A673 (cell line): Measurements from ENCODE around the gene SNAP47. TPM values are rescaled to one million over a fixed set of nuclear protein-coding genes. Genes with fewer than 3 reads are reported as not detected.

Source experiments
- BruUV-seq: library from RNA; stranded (reverse); fragments of 400-500 nt; replicated peaks from 2 replicates; lab custom pipeline; 2021; lab: Mats Ljungman, UMichigan
- CTCF ChIA-PET: fragments of 300-600 bp; sonication (Branson Sonifier 250); formaldehyde crosslinking; loops from one replicate; lab custom pipeline; 2022; ENCODE audit warnings: antibody characterized with exemption; lab: Charles Lee
- POLR2A ChIA-PET: fragments of 300-600 bp; sonication (Branson Sonifier 250); formaldehyde crosslinking; loops from one replicate; lab custom pipeline; 2022; ENCODE audit warnings: antibody characterized with exemption; ENCODE audit not compliant: low non-redundant PET; lab: Charles Lee
- DNase-seq: peaks from one replicate; pipeline ENCODE4 v3.0.0-alpha.2; 2015; ENCODE audit warnings: low spot score
- H3K27ac ChIP-seq: fragments of 200-600 bp; sonication (generic); 2 replicates; pipeline ENCODE4 v1.5.1; 2016; ENCODE audit warnings: mixed run types, low read depth, mild to moderate bottlenecking, mixed read lengths, antibody characterized with exemption, low read length; ENCODE audit not compliant: poor library complexity, severe bottlenecking
- H3K27me3 ChIP-seq: fragments of 200-600 bp; sonication (generic); replicated peaks from 2 replicates; pipeline ENCODE4 v1.6.1; 2017; ENCODE audit warnings: mixed run types, low read depth, mild to moderate bottlenecking, mixed read lengths, antibody characterized with exemption, low read length; ENCODE audit not compliant: insufficient read depth, poor library complexity
- H3K36me3 ChIP-seq: fragments of 200-600 bp; sonication (generic); 2 replicates; pipeline ENCODE4 v1.6.1; 2016; ENCODE audit warnings: mixed run types, mild to moderate bottlenecking, mixed read lengths, antibody characterized with exemption, low read length; ENCODE audit not compliant: insufficient read depth, poor library complexity, severe bottlenecking
- H3K4me1 ChIP-seq: fragments of 200-600 bp; sonication (generic); 2 replicates; pipeline ENCODE4 v1.6.1; 2017; ENCODE audit warnings: mixed run types, mild to moderate bottlenecking, mixed read lengths, antibody characterized with exemption, low read length; ENCODE audit not compliant: insufficient read depth, poor library complexity, severe bottlenecking
- H3K4me3 ChIP-seq: fragments of 200-600 bp; sonication (generic); 2 replicates; pipeline ENCODE4 v1.5.1; 2016; ENCODE audit warnings: low read depth, mixed run types, mild to moderate bottlenecking, mixed read lengths, low read length; ENCODE audit not compliant: poor library complexity, severe bottlenecking
- H3K9me3 ChIP-seq: fragments of 200-600 bp; sonication (generic); 2 replicates; pipeline ENCODE4 v1.6.1; 2016; ENCODE audit warnings: mixed run types, low read depth, mild to moderate bottlenecking, mixed read lengths, antibody characterized with exemption, low read length; ENCODE audit not compliant: poor library complexity, severe bottlenecking
- EZH2 ChIP-seq: fragments of 200-600 bp; sonication (generic); IDR thresholded peaks from 2 replicates; pipeline ENCODE4 v1.6.1; 2017; ENCODE audit warnings: borderline replicate concordance, low read depth, mild to moderate bottlenecking, mixed read lengths, antibody characterized with exemption, low read length; ENCODE audit not compliant: poor library complexity, severe bottlenecking
- intact Hi-C: fragments of 100-400 bp; cut with micrococcal nuclease; formaldehyde crosslinking; loops from one replicate; pipeline ENCODE4 v1.10.0; 2022; ENCODE audit not compliant: unreplicated experiment
- total RNA-seq: library from RNA; stranded (reverse); gene quantifications from 2 replicates; pipeline ENCODE4 v1.2.3, GENCODE V29; 2021
- TF ChIP-seq, protein P1 (sequence below): fragments of 300-800, 200-600 bp; sonication (generic); conservative IDR thresholded peaks from 2 replicates; pipeline ENCODE4 v1.5.1; 2017; ENCODE audit warnings: low read depth, mild to moderate bottlenecking, antibody characterized with exemption, low read length, moderate library complexity, mixed read lengths

Gene SNAP47
- total RNA-seq, 1 experiment from 2014 or later = 36.4 TPM

DNA sequence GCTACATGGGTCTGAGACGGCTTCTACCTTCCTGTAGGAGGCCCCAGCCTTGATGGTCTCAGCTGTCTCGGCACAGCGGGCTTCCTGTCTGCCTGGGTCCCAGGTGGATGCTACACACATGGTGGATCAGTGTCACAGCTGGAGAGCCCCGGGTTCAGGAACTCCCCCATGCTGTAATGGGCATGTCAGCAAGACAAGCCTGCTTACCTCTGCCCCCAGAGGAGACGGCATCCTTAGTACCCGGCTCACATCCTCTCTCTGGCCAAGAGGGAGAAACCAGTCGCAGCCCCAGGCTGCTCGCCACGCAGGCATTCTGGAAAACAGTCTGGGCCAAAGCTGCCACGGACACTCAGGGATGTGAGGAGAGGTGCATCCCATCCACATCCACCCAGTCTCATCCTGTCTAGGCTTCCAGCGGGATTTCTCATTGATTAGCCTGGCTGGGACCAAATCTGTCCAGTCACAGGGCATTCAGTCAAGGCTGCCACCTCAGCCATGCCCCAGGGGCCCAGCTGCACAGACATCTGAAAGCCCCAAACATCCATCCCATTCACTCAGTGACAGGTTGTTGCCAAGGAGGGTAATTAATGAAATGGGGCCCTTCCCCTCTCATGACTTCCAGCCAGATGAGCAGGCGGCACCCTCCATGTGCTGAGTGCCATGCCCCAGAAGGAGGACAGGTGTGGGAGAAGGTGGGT is 10.5 kb downstream of the SNAP47 start:
- POLR2A ChIA-PET = no interaction called here
- H3K4me1 ChIP-seq = no peaks in the 10 kb centered on the region
- no peak overlapping the region for H3K4me3 ChIP-seq
- no peaks in the 10 kb centered on the region for H3K9me3 ChIP-seq
- no peak for TF ChIP-seq EZH2
- TF ChIP-seq, protein P1, sequence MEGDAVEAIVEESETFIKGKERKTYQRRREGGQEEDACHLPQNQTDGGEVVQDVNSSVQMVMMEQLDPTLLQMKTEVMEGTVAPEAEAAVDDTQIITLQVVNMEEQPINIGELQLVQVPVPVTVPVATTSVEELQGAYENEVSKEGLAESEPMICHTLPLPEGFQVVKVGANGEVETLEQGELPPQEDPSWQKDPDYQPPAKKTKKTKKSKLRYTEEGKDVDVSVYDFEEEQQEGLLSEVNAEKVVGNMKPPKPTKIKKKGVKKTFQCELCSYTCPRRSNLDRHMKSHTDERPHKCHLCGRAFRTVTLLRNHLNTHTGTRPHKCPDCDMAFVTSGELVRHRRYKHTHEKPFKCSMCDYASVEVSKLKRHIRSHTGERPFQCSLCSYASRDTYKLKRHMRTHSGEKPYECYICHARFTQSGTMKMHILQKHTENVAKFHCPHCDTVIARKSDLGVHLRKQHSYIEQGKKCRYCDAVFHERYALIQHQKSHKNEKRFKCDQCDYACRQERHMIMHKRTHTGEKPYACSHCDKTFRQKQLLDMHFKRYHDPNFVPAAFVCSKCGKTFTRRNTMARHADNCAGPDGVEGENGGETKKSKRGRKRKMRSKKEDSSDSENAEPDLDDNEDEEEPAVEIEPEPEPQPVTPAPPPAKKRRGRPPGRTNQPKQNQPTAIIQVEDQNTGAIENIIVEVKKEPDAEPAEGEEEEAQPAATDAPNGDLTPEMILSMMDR = no peak
- no TSS peak for BruUV-seq
- intact Hi-C loops = no loop called here
- CTCF ChIA-PET = no interaction called here
- H3K27ac ChIP-seq = no peak overlapping the region
- H3K27me3 ChIP-seq = no peaks in the 10 kb centered on the region
- DNase-seq = no peak
- no peaks in the 10 kb centered on the region for H3K36me3 ChIP-seq

DNA sequence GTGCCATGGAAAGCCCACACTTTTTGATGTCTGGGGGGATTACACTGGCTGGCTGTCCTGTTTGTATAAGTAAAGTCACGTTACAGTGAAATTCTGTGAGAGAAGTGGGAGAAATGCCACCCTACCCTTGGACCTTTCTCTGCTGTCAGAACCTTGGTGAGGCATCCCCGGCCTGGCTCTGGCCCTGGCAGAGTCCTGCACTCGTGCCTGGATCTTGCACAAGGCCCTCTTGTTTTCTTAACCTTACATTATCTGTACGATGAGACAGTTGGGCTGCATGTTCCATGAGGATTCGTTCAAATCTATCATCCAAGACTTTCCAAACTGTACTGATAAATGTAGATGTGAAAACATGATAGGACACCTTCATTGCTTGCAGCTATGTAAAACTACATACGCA is 11.4 kb downstream of the SNAP47 start:
- no TSS peak for BruUV-seq
- H3K36me3 ChIP-seq = peaks cover 3% of the 10 kb centered on the region
- POLR2A ChIA-PET = no interaction called here
- H3K9me3 ChIP-seq = no peaks in the 10 kb centered on the region
- H3K4me1 ChIP-seq = no peaks in the 10 kb centered on the region
- CTCF ChIA-PET = no interaction called here
- intact Hi-C loops = no loop called here
- TF ChIP-seq EZH2 = no peak
- TF ChIP-seq, protein P1 = no peak
- H3K27me3 ChIP-seq = no peaks in the 10 kb centered on the region
- no peak overlapping the region for H3K27ac ChIP-seq
- H3K4me3 ChIP-seq = no peak overlapping the region
- no peak for DNase-seq

DNA sequence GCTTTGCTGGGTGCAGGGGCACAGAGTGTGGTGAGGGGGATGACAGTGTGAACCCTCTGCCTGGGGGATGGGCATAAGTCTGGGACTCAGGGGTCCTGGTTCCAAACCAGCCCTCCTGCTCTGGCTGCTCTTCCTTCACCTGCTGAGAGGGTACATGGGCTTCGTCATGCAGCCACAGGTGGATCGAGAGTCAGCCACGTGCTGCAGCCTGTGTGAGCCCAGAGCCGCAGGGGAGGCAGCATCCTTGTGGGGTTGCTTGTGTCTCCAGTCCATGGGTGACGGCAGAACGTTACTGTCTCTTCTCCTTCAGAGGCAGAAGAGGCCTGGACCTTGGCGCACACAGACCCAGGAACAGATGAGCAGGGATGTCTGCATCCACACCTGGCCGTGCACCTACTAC is 12.1 kb downstream of the SNAP47 start:
- TF ChIP-seq, protein P1 = no peak
- no peak for TF ChIP-seq EZH2
- H3K9me3 ChIP-seq = no peaks in the 10 kb centered on the region
- H3K4me1 ChIP-seq = no peaks in the 10 kb centered on the region
- intact Hi-C loops = no loop called here
- peaks cover 3% of the 10 kb centered on the region for H3K36me3 ChIP-seq
- ChIA-PET CTCF (no interaction called here), POLR2A (no interaction called here)
- no peak overlapping the region for H3K4me3 ChIP-seq
- no TSS peak for BruUV-seq
- DNase-seq = no peak
- no peaks in the 10 kb centered on the region for H3K27me3 ChIP-seq
- H3K27ac ChIP-seq = no peak overlapping the region
